Upper lobe of left lung (tissue), 6 donors: ENCODE data around the gene ABCC5. TPM values are rescaled to one million over a fixed set of nuclear protein-coding genes. Genes with fewer than 3 reads are reported as not detected.

ENCODE experiments used
- ATAC-seq, 2 donors: fragments of 200-7000 bp; cut with Tn5 transposase; one replicate each; pipeline ENCODE4 v1.9.1; 2022; ENCODE audit warnings: mild to moderate bottlenecking in 2 of 2, moderate library complexity in 2 of 2; ENCODE audit not compliant: low FRiP score in 2 of 2
- DNase-seq, 2 donors: peaks; one replicate each; pipeline ENCODE4 v3.0.0-alpha.2; 2019 to 2020
- H3K27ac ChIP-seq, 4 donors: fragments of 200-600 bp; sonication (generic); one replicate each; pipeline ENCODE4 v1.5.1; 2016 to 2019
- H3K27me3 ChIP-seq, 4 donors: fragments of 200-600 bp; sonication (generic); one replicate each; pipeline ENCODE4 v1.5.1; 2017 to 2019
- H3K36me3 ChIP-seq, 4 donors: fragments of 200-600 bp; sonication (generic); one replicate each; pipeline ENCODE4 v1.5.1; 2016 to 2019
- H3K4me1 ChIP-seq, 4 donors: fragments of 200-600 bp; sonication (generic); one replicate each; pipeline ENCODE4 v1.5.1; 2018 to 2019
- H3K4me3 ChIP-seq, 4 donors: fragments of 200-600 bp; sonication (generic); one replicate each; pipeline ENCODE4 v1.5.1; 2017 to 2019; ENCODE audit warnings: mild to moderate bottlenecking in 2 of 4, moderate library complexity in 1 of 4
- H3K9me3 ChIP-seq, 4 donors: fragments of 200-600 bp; sonication (generic); one replicate each; pipeline ENCODE4 v1.5.1; 2018 to 2019
- EP300 ChIP-seq, 4 donors: sonication (generic); formaldehyde crosslinking; IDR thresholded peaks; one replicate each; pipeline ENCODE4 v1.5.1; 2017; ENCODE audit warnings: antibody characterized with exemption in 4 of 4, control low read depth in 2 of 4
- POLR2A ChIP-seq, 4 donors: fragments of 450-650 bp; IDR thresholded peaks; one replicate each; pipeline ENCODE4 v1.5.1; 2016 to 2017; ENCODE audit warnings: antibody characterized with exemption in 4 of 4, mild to moderate bottlenecking in 2 of 4
- POLR2AphosphoS5 ChIP-seq, 2 donors: sonication (generic); formaldehyde crosslinking; IDR thresholded peaks; one replicate each; pipeline ENCODE4 v1.5.1; 2017; ENCODE audit warnings: antibody characterized with exemption in 2 of 2
- WGBS, 2 donors: methylation state at CpG; one replicate each; pipeline ENCODE4 v1.1.5; 2017 to 2018; 5-methylcytosine and 5-hydroxymethylcytosine counted together
- total RNA-seq, 6 donors: library from RNA; depleted of rRNA in 4 of 6; stranded (reverse); fragments of >200 nt in 4 of 6; gene quantifications; one replicate each; pipeline versions ENCODE4 v1.1.0 to v1.2.1, GENCODE V29; 2016 to 2021
- TF ChIP-seq, protein P1 (sequence below), 6 experiments: fragments of 450-650 bp in 4 of 6; fragments of 200-600 bp in 2 of 6; sonication (generic) in 2 of 6; IDR thresholded peaks; one replicate each; pipeline ENCODE4 v1.5.1; 2016 to 2019; ENCODE audit warnings: antibody characterized with exemption in 6 of 6
- donor health status: DM: no; HTN: no; CAD: no; lungs with moderate emphysema.
- donor health status: DM: no; HTN: yes; CAD: no; lungs with severe emphysema.

ABCC5 gene
- total RNA-seq, 6 donors from 2014 or later, result 13.2 to 107 (median 27.1) TPM

- Histone ChIP-seq H3K4me1 (no peaks in the 10 kb centered on the region), H3K27me3 (no peaks in the 10 kb centered on the region), H3K9me3 (no peaks in the 10 kb centered on the region), H3K4me3 (no peak overlapping the region), H3K36me3 (peaks cover 0 to 43% (median 19%) of the 10 kb centered on the region in 4 donors), H3K27ac (no peak overlapping the region)
- ATAC-seq, result no peak
- TF ChIP-seq EP300 (IDR thresholded peaks at IDR 0.05) (no peak), POLR2A (IDR thresholded peaks at IDR 0.05) (no peak), POLR2AphosphoS5 (IDR thresholded peaks at IDR 0.05) (no peak)
- TF ChIP-seq, protein P1, sequence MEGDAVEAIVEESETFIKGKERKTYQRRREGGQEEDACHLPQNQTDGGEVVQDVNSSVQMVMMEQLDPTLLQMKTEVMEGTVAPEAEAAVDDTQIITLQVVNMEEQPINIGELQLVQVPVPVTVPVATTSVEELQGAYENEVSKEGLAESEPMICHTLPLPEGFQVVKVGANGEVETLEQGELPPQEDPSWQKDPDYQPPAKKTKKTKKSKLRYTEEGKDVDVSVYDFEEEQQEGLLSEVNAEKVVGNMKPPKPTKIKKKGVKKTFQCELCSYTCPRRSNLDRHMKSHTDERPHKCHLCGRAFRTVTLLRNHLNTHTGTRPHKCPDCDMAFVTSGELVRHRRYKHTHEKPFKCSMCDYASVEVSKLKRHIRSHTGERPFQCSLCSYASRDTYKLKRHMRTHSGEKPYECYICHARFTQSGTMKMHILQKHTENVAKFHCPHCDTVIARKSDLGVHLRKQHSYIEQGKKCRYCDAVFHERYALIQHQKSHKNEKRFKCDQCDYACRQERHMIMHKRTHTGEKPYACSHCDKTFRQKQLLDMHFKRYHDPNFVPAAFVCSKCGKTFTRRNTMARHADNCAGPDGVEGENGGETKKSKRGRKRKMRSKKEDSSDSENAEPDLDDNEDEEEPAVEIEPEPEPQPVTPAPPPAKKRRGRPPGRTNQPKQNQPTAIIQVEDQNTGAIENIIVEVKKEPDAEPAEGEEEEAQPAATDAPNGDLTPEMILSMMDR (IDR thresholded peaks at IDR 0.05), result no peak
- DNase-seq, result no peak
- WGBS, 2 donors, result 83 to 92% methylated on average over 3 of the region's 3 CpGs
Observed at GRCh38 chr3:183933160-183933559, 84.5 kb downstream of the ABCC5 start.

DNA sequence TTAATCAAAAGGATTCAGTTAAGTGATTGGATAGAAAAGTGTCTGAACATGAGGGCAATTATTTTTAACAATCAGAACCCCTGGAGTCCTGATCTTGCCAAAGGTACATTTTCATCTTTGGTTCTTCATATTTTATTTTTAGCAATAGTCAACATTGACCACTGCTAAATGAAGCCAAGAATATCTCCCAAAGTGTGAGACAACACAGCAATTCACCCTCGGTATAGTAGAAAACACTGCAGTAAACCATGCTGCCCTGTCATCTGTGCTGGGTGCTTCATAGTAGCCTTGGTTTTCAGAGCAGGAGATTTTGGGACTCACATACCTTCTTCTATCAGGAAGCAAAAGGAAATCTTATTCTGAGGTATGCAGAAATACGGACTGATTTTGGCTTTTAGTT is 85.8 kb downstream of the ABCC5 start:
- Histone ChIP-seq H3K9me3 (no peaks in the 10 kb centered on the region), H3K36me3 (peaks cover 0 to 39% (median 12%) of the 10 kb centered on the region in 4 donors), H3K27me3 (no peaks in the 10 kb centered on the region), H3K4me1 (no peaks in the 10 kb centered on the region), H3K27ac (no peak overlapping the region), H3K4me3 (no peak overlapping the region)
- DNase-seq (no peak), ATAC-seq (no peak)
- TF ChIP-seq POLR2A (IDR thresholded peaks at IDR 0.05) (no peak), EP300 (IDR thresholded peaks at IDR 0.05) (no peak), POLR2AphosphoS5 (IDR thresholded peaks at IDR 0.05) (no peak)
- TF ChIP-seq, protein P1 (IDR thresholded peaks at IDR 0.05), result no peak
- WGBS, 2 donors, result 89 to 92% methylated on average over 2 of the region's 2 CpGs

DNA sequence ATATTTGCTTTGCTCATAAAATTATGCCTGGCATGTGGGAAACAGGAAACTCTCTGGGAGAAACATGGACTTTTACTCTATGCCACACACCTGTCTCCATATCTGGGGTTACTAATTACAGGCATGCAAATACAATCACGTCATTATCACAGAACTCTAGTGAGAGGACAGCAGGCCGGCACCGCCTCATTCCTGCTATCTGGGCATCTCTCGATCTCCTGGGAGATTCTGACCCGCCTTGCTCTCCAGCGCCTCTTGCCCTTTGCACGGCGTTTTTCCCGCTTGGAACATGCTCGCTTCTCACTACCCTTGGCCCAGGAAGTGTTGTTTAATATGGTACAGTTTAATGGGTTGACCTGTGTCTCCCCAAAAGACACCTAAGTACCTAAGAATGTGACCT is 87.6 kb downstream of the ABCC5 start:
- Histone ChIP-seq H3K36me3 (peaks cover 0 to 38% (median 17%) of the 10 kb centered on the region in 4 donors), H3K27ac (no peak overlapping the region), H3K4me3 (no peak overlapping the region), H3K4me1 (no peaks in the 10 kb centered on the region), H3K9me3 (no peaks in the 10 kb centered on the region), H3K27me3 (no peaks in the 10 kb centered on the region)
- WGBS, 2 donors, result 94 to 95% methylated on average over 10 of the region's 10 CpGs
- TF ChIP-seq EP300 (IDR thresholded peaks at IDR 0.05) (no peak), POLR2A (IDR thresholded peaks at IDR 0.05) (no peak)
- TF ChIP-seq, protein P1 (IDR thresholded peaks at IDR 0.05), result no peak
- DNase-seq, result no peak
- no peak for ATAC-seq

DNA sequence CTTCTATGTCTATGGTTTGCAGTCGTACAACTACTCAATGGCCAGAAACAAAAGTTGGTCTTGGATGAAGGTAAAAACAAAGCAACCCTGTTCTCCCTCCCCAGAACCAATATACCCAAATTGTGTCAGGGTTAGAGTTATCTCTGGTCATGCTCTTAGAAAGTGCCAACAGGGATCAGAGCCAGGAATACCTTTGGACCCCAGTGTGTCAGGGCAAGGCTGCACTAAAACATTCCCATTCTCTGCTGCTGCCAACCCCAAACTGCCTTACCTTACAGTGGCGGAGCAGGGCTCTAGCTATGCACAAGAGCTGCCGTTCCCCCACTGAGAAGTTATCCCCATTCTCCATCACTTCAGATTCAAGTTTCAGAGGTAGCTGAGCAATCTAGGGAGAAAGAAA is 90.6 kb downstream of the ABCC5 start:
- no peaks in the 10 kb centered on the region for H3K4me1 ChIP-seq
- WGBS, 2 donors, result 96 to 100% methylated on average over 3 of the region's 3 CpGs
- no peak overlapping the region for H3K27ac ChIP-seq
- H3K36me3 ChIP-seq, result peaks cover 0 to 56% (median 35%) of the 10 kb centered on the region in 4 donors
- ATAC-seq (no peak), DNase-seq (no peak)
- no peaks in the 10 kb centered on the region for H3K27me3 ChIP-seq
- no peaks in the 10 kb centered on the region for H3K9me3 ChIP-seq
- H3K4me3 ChIP-seq, result no peak overlapping the region
- TF ChIP-seq, protein P1 (IDR thresholded peaks at IDR 0.05), result no peak
- TF ChIP-seq EP300 (IDR thresholded peaks at IDR 0.05) (no peak), POLR2AphosphoS5 (IDR thresholded peaks at IDR 0.05) (no peak), POLR2A (IDR thresholded peaks at IDR 0.05) (no peak)

DNA sequence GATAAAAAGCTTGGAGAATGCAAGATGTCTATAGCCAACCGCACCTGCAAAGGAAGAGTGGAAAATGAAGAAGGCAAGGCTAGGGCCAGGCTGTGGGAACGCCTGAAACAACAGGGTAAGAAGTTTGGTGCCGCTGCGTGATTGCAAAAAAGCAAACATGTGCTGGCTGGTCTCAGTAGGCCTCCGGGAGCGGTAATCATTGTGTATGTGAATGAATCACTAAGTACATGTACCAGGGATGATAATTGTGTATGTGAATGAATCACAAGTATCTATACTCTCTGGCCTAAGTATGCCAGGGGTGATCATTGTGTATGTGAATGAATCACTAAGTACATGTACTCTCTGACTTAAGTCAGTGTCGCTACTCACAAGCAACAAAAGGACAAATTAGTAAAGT is 92.7 kb downstream of the ABCC5 start:
- H3K36me3 ChIP-seq, result peaks cover 0 to 70% (median 41%) of the 10 kb centered on the region in 4 donors
- H3K27ac ChIP-seq, result no peak overlapping the region
- WGBS, 2 donors, result 87 to 94% methylated on average over 7 of the region's 7 CpGs
- H3K9me3 ChIP-seq, result no peaks in the 10 kb centered on the region
- no peak for ATAC-seq
- no peak overlapping the region for H3K4me3 ChIP-seq
- H3K4me1 ChIP-seq, result no peaks in the 10 kb centered on the region
- H3K27me3 ChIP-seq, result no peaks in the 10 kb centered on the region
- TF ChIP-seq POLR2A (IDR thresholded peaks at IDR 0.05) (no peak), POLR2AphosphoS5 (IDR thresholded peaks at IDR 0.05) (no peak), EP300 (IDR thresholded peaks at IDR 0.05) (no peak)
- TF ChIP-seq, protein P1 (IDR thresholded peaks at IDR 0.05), result no peak
- no peak for DNase-seq
